ENCODE results near the gene MAPKAP1. TPM values are rescaled to one million over a fixed set of nuclear protein-coding genes. Genes with fewer than 3 reads are reported as not detected.

The MAPKAP1 gene
- total RNA-seq, 1 donor from 2014 or later, result 29.4 TPM

DNA sequence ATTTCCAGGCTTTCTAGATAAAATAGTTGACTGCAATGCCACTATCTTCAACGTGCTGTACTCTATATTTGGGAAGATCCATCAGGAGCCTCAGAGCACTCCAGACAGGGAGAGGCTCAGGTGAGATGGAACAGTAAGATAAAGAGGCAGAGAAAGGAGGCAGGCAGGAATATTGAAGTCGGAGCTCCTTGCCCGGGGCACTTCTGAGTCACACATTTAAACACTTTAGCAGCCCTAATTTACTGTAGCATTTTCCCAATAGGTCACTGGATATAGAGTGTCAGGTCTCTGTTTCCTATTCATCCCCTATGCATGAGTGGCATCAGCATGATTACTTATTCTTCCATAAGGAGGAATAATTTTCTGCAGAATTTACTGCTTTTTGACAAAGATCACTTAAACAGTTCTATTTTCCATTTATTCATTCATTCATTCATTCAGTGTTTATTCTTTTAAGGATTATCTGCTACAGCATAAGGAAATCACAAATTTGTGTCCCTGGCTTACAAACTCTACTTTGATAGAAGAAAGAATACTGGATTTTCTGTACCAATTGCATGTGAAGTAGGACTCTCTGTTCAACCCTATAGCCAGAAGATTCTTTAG, 170.7 kb downstream of the MAPKAP1 start:
- no peak for DNase-seq (ENCODE audit: low spot score)

DNA sequence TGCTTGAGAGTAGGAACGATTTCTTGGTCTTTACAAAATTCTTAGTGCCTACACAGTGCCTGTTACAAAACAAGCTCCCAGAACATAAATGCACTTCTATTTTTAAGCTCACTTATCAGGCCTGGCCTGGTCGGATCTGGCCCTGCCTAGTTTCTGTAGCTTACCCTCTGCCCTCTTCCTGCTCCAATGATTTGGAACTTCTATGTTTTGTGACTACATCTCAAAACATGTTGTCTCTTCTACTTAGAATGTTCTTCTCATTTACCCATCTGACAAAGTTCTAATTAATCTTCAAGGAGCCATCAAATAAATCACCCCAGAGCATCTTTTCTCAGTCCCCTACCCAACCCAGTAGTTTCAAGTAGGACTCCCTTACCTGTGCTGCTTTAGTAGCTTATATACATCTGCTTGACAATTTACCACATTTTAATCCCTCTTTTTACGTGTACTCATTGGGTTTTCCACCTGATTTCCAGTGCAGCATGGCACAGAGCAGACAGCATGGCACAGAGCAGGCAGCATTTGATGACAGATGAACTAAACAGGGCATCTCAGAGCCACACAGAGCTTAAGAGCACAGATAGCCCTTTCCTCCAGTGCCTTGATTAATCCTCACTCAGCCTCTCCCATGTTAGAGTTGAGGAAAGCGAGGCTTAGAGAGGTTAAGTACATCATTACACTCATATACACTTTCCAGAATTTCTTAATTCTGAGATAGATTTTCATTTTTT, 171.9 kb downstream of the MAPKAP1 start:
- DNase-seq (ENCODE audit: low spot score), result no peak

GRCh38 chr9:125532812-125533594, 174.0 kb downstream of the MAPKAP1 start:
- no peak for DNase-seq (ENCODE audit: low spot score)

- no peak for DNase-seq (ENCODE audit: low spot score)
These were observed 174.6 kb downstream of the MAPKAP1 start for GRCh38 chr9:125532412-125532811.

DNA sequence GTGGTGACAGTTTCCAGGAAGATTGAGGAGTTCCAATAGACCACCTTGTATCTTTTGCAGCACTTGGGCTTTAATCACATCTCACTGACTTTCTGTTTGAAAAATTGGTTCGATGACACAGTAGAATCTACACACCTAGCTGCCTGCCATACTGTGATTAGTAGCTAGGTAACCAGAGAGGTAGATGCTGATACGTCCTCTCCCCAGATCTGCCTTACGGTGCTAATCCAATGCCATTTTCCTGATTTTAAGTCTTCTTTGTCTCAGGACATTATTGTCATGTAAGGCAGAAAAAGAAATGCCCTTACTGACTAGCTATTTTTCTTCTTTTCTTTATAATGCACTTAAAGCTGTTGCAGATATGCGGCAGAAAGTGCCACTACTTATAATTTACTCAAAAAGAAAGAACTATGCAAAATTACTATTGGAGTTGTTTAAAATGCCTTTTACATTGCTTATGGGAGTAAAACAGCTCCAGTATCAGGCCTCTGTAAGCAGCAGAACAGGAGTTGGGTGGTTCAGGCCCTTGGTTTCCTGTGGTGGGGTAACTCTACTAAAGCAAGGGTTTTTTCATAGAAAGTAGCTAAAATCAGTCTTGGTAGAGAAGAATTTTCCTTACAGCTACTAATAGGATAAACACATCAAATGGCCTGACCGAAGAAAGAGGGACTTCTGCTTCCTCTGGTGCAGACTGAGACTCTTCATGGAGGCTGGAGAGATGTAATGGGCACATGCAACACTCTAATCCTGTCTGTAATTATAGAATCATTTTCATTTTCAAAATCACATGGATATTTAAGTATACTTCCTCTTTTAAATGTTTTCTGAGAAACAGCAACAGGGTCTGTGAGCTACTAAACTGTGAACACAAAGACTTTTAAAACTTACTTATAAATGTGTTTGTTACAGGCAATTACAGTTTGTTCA, 177.2 kb downstream of the MAPKAP1 start:
- DNase-seq (ENCODE audit: low spot score), result no peak

DNA sequence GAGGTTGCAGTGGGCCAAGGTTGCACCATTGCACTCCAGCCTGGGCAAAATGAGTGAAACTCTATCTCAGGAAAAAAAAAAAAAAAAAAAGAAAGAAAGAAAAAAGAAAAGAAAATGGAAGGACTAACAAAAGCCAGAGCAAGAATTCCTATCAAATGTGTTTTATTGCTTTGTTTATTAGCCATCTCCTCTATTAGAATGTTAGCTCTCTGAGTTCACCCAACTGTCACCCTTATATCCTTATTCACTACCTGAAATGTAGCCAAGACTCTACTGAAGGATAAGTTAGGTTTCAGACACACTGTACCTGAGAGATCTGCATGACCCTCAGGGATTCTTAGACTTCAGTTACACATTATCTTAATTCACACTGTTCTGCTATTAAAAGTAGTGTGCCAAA, 177.9 kb downstream of the MAPKAP1 start:
- no peak for DNase-seq (ENCODE audit: low spot score)

GRCh38 chr9:125527471-125528002, 179.5 kb downstream of the MAPKAP1 start:
- DNase-seq (ENCODE audit: low spot score), result no peak

- DNase-seq (ENCODE audit: low spot score), result peak; percentile 76
These were observed 180.9 kb downstream of the MAPKAP1 start for GRCh38 chr9:125525921-125526631.

- DNase-seq (ENCODE audit: low spot score), result peak; percentile 91
These were observed 182.2 kb downstream of the MAPKAP1 start for GRCh38 chr9:125524583-125525355.

- DNase-seq (ENCODE audit: low spot score), result no peak
These were observed 183.3 kb downstream of the MAPKAP1 start for GRCh38 chr9:125523681-125524080.

DNA sequence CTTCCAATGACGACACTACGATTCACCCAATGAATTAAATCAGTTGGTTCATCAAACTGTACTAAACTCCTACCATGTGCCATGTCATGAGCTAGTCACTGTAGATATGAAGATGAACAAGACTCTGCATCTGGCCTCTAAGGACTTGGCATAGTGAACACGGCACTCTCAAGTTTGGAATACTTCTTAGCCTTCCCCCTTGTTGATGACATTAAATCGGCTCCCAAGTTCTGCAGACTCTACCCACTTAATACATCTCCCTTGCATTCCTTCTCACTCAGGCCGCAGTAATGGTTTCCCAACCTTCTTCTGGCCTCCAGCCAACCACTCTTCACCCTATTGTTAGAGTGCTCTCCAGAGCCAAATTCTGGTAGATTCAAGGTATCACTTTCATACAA, 184.7 kb downstream of the MAPKAP1 start:
- no peak for DNase-seq (ENCODE audit: low spot score)

- DNase-seq (ENCODE audit: low spot score), result peak; percentile 60
These were observed 185.3 kb downstream of the MAPKAP1 start for GRCh38 chr9:125521462-125522327.

DNA sequence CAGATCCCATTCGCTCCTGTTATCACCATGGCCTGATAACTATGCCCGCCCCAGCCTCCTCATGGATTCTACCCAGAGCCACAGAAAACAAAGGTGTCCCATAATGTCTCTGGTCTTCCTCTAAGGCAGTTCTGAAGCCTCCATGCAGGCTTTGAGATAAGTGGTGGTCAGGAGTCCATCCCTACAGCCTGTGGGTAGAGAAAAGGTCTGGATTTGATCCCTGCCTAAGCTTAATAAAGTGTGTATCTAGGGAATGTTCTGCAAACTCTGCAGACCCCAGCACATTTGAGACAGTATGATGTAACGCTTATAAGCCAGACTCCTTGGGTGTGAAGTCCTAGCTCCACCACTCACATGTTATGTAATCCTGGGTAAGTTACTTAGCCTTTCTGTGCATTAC, 187.3 kb downstream of the MAPKAP1 start:
- peak; percentile 54 for DNase-seq (ENCODE audit: low spot score)

- DNase-seq (ENCODE audit: low spot score), result no peak
These were observed 189.4 kb downstream of the MAPKAP1 start for GRCh38 chr9:125517577-125517976.

DNA sequence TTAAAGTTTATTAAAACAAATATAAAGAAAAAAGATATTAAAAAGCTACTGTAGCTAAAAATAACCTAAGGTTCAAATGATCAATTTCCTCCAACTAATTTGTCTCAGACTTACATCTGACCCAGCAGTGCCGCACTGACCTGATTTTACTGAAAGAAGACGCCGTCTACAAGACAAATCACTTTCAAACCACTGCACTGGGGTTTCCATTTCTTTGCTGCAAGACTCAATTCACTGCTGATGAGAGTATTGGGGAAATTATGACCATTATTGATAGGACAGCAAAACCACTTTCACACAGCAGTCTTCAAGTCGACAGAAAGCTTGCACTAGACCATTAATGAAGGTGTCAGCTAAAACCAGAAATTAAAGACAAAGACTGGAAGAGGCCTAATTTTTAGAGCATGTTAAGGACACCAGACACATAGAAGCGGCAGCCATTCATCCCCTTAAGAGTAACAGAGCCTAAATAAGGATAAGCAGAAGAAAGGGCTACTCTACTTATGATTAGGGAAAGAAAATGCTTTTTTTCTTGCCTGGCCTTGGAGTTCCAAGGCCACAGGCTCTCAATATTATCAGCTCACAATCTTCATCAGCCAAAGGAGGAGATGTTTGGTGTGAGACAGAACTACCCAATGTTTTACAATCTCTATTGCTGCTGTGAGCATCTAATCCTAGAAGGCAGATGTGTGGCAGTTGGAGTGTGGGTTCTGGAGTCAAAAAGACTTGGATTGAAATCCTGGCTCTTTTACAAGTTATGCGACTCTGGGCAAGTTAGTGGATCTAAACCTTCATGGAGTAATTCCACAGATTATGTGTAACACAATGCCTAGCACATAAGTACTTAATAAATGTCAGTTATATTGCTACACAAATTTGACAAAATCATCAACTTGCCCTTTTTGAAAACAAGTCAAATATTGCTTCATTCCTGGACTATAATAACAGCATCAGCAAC, 190.7 kb downstream of the MAPKAP1 start:
- DNase-seq (ENCODE audit: low spot score), result peak; percentile 66

DNA sequence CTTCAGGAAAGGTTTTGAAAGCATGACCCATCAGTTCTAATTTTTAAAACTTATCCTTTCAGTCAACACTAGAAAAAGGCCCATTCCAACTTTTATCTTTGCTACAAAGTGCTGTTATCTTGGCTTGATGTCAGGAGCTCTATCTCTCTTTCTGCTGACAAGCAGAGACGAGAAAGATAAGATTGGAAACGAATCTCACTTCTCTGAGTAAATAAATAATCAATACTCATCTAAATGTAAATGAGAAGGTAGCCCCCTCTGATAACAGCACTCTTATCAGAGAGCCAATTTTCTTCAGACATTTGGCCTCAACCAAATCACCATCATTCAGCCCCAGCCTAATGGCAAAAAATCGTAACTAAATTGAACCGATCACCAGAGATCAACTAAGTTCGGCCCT, 191.7 kb downstream of the MAPKAP1 start:
- DNase-seq (ENCODE audit: low spot score), result no peak

- DNase-seq (ENCODE audit: low spot score), result no peak
These were observed 192.5 kb downstream of the MAPKAP1 start for GRCh38 chr9:125514468-125514867.
